Kidney (tissue), 14 donors: Measurements from ENCODE around the gene MIPEP. TPM values are rescaled to one million over a fixed set of nuclear protein-coding genes. Genes with fewer than 3 reads are reported as not detected.

Experiments used
- DNase-seq, 5 donors: peaks; one replicate each; pipeline ENCODE4 v3.0.0-alpha.2; 2013 to 2020
- FAIRE-seq: peaks from 2 replicates; lab custom pipeline; 2012; peaks lifted over from hg19 to GRCh38; lab: Jason Lieb, UNC
- H3K27ac ChIP-seq, 2 donors: one replicate each; pipeline ENCODE4 v1.7.0; 2013; ENCODE audit warnings: low read depth in 2 of 2, low read length in 2 of 2, inconsistent platforms in 1 of 2
- H3K27me3 ChIP-seq: one replicate; pipeline ENCODE4 v1.7.1; 2013; ENCODE audit warnings: low read length, inconsistent platforms; ENCODE audit not compliant: control insufficient read depth, insufficient read depth
- H3K36me3 ChIP-seq, 3 donors: one replicate each; pipeline versions ENCODE4 v1.7.0 to v1.7.1; 2013; ENCODE audit warnings: low read length in 3 of 3, control low read depth in 1 of 3, inconsistent platforms in 1 of 3; ENCODE audit not compliant: insufficient read depth in 3 of 3, control insufficient read depth in 2 of 3
- H3K4me1 ChIP-seq, 3 donors: one replicate each; pipeline versions ENCODE4 v1.7.0 to v1.7.1; 2013; ENCODE audit warnings: low read length in 3 of 3, inconsistent platforms in 1 of 3, low read depth in 1 of 3; ENCODE audit not compliant: control insufficient read depth in 2 of 3, insufficient read depth in 2 of 3
- H3K4me3 ChIP-seq, 3 donors: one replicate each; pipeline versions ENCODE4 v1.7.0 to v1.8.1; 2013; ENCODE audit warnings: low read length in 3 of 3, control low read depth in 1 of 3, inconsistent platforms in 1 of 3
- H3K9ac ChIP-seq, 3 donors: one replicate each; pipeline versions ENCODE4 v1.7.0 to v1.7.1; 2013; ENCODE audit warnings: low read length in 3 of 3, control low read depth in 1 of 3, inconsistent platforms in 1 of 3
- H3K9me3 ChIP-seq, 3 donors: one replicate each; pipeline versions ENCODE4 v1.7.0 to v1.7.1; 2013; ENCODE audit warnings: low read length in 3 of 3, control low read depth in 1 of 3, inconsistent platforms in 1 of 3; ENCODE audit not compliant: control insufficient read depth in 2 of 3, insufficient read depth in 1 of 3
- CTCF ChIP-seq: IDR thresholded peaks from 3 replicates; pipeline ENCODE4 v1.5.1; 2012; ENCODE audit warnings: mild to moderate bottlenecking, moderate library complexity, borderline replicate concordance; ENCODE audit not compliant: insufficient read depth; ENCODE audit errors: extremely low read depth
- intact Hi-C: fragments of 100-400 bp; cut with DNase I; formaldehyde crosslinking; loops from one replicate; pipeline ENCODE4 v1.11.1; 2022
- polyA plus RNA-seq: library from polyadenylated mRNA; stranded (reverse); fragments of 350-450 nt; fragmentation: Illumina TruSeq; extraction: RNeasy Lipid Tissue Mini Kit (QIAGEN cat#74804); gene quantifications from one replicate; pipeline ENCODE4 v1.2.3, GENCODE V29; 2014; ENCODE audit warnings: low read depth, low replicate concordance; ENCODE audit not compliant: insufficient read depth
- total RNA-seq: library from RNA; stranded (reverse); fragmentation: NEBNext Ultra II Directional; extraction: Animal tissue kit (Norgen Biotek cat#: 25700); gene quantifications from one replicate; pipeline ENCODE4 v1.2.1, GENCODE V29; 2021
- donor health status: control.
- donor health status: control.
- donor health status: control.
- donor health status: control.
- donor health status: control.
- donor health status: DM: yes; HTN: yes; CAD: no.
- donor health status: Normal renal cell carcinoma (clear cell type).

The MIPEP gene
- total and polyA plus RNA-seq, 2 donors from 2014 or later, result 29.1 to 46.8 TPM

- Histone ChIP-seq H3K36me3 (no peaks in the 10 kb centered on the region), H3K4me1 (no peaks in the 10 kb centered on the region), H3K27me3 (no peaks in the 10 kb centered on the region), H3K27ac (no peak overlapping the region), H3K9ac (no peak overlapping the region), H3K9me3 (no peaks in the 10 kb centered on the region), H3K4me3 (no peak overlapping the region)
- intact Hi-C loops, result no loop called here
- no peak for TF ChIP-seq CTCF
- no peak for DNase-seq
- no peak for FAIRE-seq
Measured at GRCh38 chr13:23770428-23770827, 118.8 kb downstream of the MIPEP start.

GRCh38 chr13:23769401-23769800, 119.8 kb downstream of the MIPEP start:
- intact Hi-C loops, result no loop called here
- DNase-seq, result no peak
- FAIRE-seq, result no peak
- Histone ChIP-seq H3K4me3 (no peak overlapping the region), H3K27me3 (no peaks in the 10 kb centered on the region), H3K9ac (no peak overlapping the region), H3K4me1 (no peaks in the 10 kb centered on the region), H3K27ac (no peak overlapping the region), H3K9me3 (no peaks in the 10 kb centered on the region), H3K36me3 (no peaks in the 10 kb centered on the region)
- no peak for TF ChIP-seq CTCF

- H3K9me3 ChIP-seq, result no peaks in the 10 kb centered on the region
- TF ChIP-seq CTCF, result no peak
- H3K36me3 ChIP-seq, result no peaks in the 10 kb centered on the region
- no peak overlapping the region for H3K4me3 ChIP-seq
- H3K27ac ChIP-seq, result no peak overlapping the region
- DNase-seq, result no peak
- no peak overlapping the region for H3K9ac ChIP-seq
- no peaks in the 10 kb centered on the region for H3K4me1 ChIP-seq
- H3K27me3 ChIP-seq, result no peaks in the 10 kb centered on the region
- intact Hi-C loops, result no loop called here
- FAIRE-seq, result no peak
Measured at GRCh38 chr13:23767838-23768237, 121.4 kb downstream of the MIPEP start.

GRCh38 chr13:23766939-23767338, 122.3 kb downstream of the MIPEP start:
- no peak for DNase-seq
- no peaks in the 10 kb centered on the region for H3K4me1 ChIP-seq
- H3K27ac ChIP-seq, result no peak overlapping the region
- TF ChIP-seq CTCF, result no peak
- no peaks in the 10 kb centered on the region for H3K27me3 ChIP-seq
- no peak for FAIRE-seq
- H3K9me3 ChIP-seq, result no peaks in the 10 kb centered on the region
- intact Hi-C loops, result no loop called here
- H3K4me3 ChIP-seq, result no peak overlapping the region
- H3K36me3 ChIP-seq, result no peaks in the 10 kb centered on the region
- H3K9ac ChIP-seq, result no peak overlapping the region
